GM12878 (cell line): Measurements from ENCODE around the gene PRKG1. TPM values are rescaled to one million over a fixed set of nuclear protein-coding genes. Genes with fewer than 3 reads are reported as not detected.

Experiments used
- ATAC-seq: fragments of 200-7000 bp; cut with Tn5 transposase; 3 replicates; pipeline ENCODE4 v1.9.1; 2020; ENCODE audit warnings: mild to moderate bottlenecking, moderate library complexity
- BruUV-seq: library from RNA; stranded (reverse); fragments of 400-500 nt; replicated peaks from 2 replicates; lab custom pipeline; 2021; lab: Mats Ljungman, UMichigan
- CTCF ChIA-PET: fragments of 300-600 bp; sonication (Branson Sonifier 250); formaldehyde crosslinking; extraction: SDS; loops from one replicate; lab custom pipeline; 2021; ENCODE audit warnings: inconsistent platforms; lab: Yijun Ruan, JAX
- POLR2A ChIA-PET: fragments of 350-600 bp; formaldehyde crosslinking; extraction: SDS; loops from one replicate; lab custom pipeline; 2021; ENCODE audit warnings: inconsistent platforms; lab: Charles Lee
- RAD21 ChIA-PET: fragments of 300-600 bp; sonication (Branson Sonifier 250); formaldehyde crosslinking; loops from one replicate; lab custom pipeline; 2023; ENCODE audit warnings: antibody characterized with exemption; ENCODE audit not compliant: unreplicated experiment; lab: Charles Lee
- SMC1A ChIA-PET: fragments of 300-600 bp; sonication (Branson Sonifier 250); formaldehyde crosslinking; loops from one replicate; lab custom pipeline; 2023; ENCODE audit not compliant: unreplicated experiment, uncharacterized antibody; lab: Charles Lee
- DNase-seq: peaks from one replicate; pipeline ENCODE4 v3.0.0-alpha.2; 2011; ENCODE audit warnings: low read depth, low spot score
- FAIRE-seq: peaks from 3 replicates; lab custom pipeline; 2011; peaks lifted over from hg19 to GRCh38; lab: Jason Lieb, UNC
- H2AFZ ChIP-seq: 2 replicates; pipeline ENCODE4 v1.6.0; 2011; ENCODE audit warnings: low read depth, low read length, control low read depth; ENCODE audit not compliant: control insufficient read depth
- H3K27ac ChIP-seq: 2 replicates; pipeline ENCODE4 v1.5.1; 2011; ENCODE audit warnings: control low read depth; ENCODE audit not compliant: control insufficient read depth, insufficient read depth
- H3K27me3 ChIP-seq, 2 experiments: replicated peaks in 1 of 2; 2 replicates each; pipeline versions ENCODE4 v1.6.0 to v1.6.1; 2011; ENCODE audit warnings: low read length in 1 of 2; ENCODE audit not compliant: control insufficient read depth in 2 of 2, insufficient read depth in 2 of 2
- H3K36me3 ChIP-seq, 2 experiments: 2 replicates each; pipeline ENCODE4 v1.5.1; 2011; ENCODE audit warnings: low read length in 1 of 2; ENCODE audit not compliant: control insufficient read depth in 2 of 2, insufficient read depth in 2 of 2
- H3K4me1 ChIP-seq: 2 replicates; pipeline ENCODE4 v1.6.1; 2011; ENCODE audit warnings: mild to moderate bottlenecking, low read length, moderate library complexity, mixed read lengths; ENCODE audit not compliant: control insufficient read depth, insufficient read depth
- H3K4me2 ChIP-seq: 2 replicates; pipeline ENCODE4 v1.6.0; 2011; ENCODE audit warnings: control low read depth; ENCODE audit not compliant: control insufficient read depth, insufficient read depth
- H3K4me3 ChIP-seq: fragments of 200-600 bp; sonication (generic); 2 replicates; pipeline ENCODE4 v1.5.1; 2016
- H3K79me2 ChIP-seq: 2 replicates; pipeline ENCODE4 v1.6.0; 2011; ENCODE audit warnings: low read length; ENCODE audit not compliant: control insufficient read depth, insufficient read depth
- H3K9ac ChIP-seq: 2 replicates; pipeline ENCODE4 v1.8.0; 2011; ENCODE audit warnings: low read length, control low read depth, mixed read lengths; ENCODE audit not compliant: control insufficient read depth, insufficient read depth
- H3K9me3 ChIP-seq: replicated peaks from 3 replicates; pipeline ENCODE4 v1.5.1; 2011; ENCODE audit warnings: mild to moderate bottlenecking, low read length; ENCODE audit not compliant: control insufficient read depth, insufficient read depth
- H4K20me1 ChIP-seq: 2 replicates; pipeline ENCODE4 v1.6.0; 2011; ENCODE audit not compliant: control insufficient read depth, insufficient read depth
- BMI1 ChIP-seq: fragments of 450-650 bp; IDR thresholded peaks from 2 replicates; pipeline ENCODE4 v1.6.1; 2016; ENCODE audit warnings: mild to moderate bottlenecking, moderate library complexity, borderline replicate concordance
- GABPA ChIP-seq: IDR thresholded peaks from 2 replicates; pipeline ENCODE4 v1.6.1; 2014; ENCODE audit warnings: antibody characterized with exemption, low read depth, mild to moderate bottlenecking, inconsistent platforms
- KAT2A ChIP-seq: conservative IDR thresholded peaks from 2 replicates; pipeline ENCODE4 v1.6.1; 2011; ENCODE audit warnings: low read depth, low read length; ENCODE audit not compliant: control insufficient read depth
- NR2C2 ChIP-seq: IDR thresholded peaks from 2 replicates; pipeline ENCODE4 v1.6.1; 2011; ENCODE audit warnings: borderline replicate concordance, low read depth; ENCODE audit not compliant: control insufficient read depth, insufficient read length
- POU2F2 ChIP-seq: IDR thresholded peaks from 3 replicates; pipeline ENCODE4 v1.6.1; 2011; ENCODE audit warnings: low read depth, mild to moderate bottlenecking, low read length, borderline replicate concordance
- RAD51 ChIP-seq: fragments of 450-650 bp; IDR thresholded peaks from 2 replicates; pipeline ENCODE4 v1.6.1; 2016; ENCODE audit warnings: moderate library complexity, mild to moderate bottlenecking, inconsistent platforms
- RB1 ChIP-seq: fragments of 450-650 bp; formaldehyde crosslinking; IDR thresholded peaks from 2 replicates; pipeline ENCODE4 v1.6.1; 2017; ENCODE audit warnings: mild to moderate bottlenecking, borderline replicate concordance
- RUNX3 ChIP-seq: IDR thresholded peaks from 2 replicates; pipeline ENCODE4 v1.6.1; 2012; ENCODE audit warnings: low read length, inconsistent platforms
- WGBS: methylation state at CpG from one replicate; pipeline ENCODE4 v1.1.6; 2016; ENCODE audit warnings: low lambda C conversion rate; ENCODE audit not compliant: insufficient replicate concordance, insufficient coverage; ENCODE audit errors: missing lambda C conversion rate; 5-methylcytosine and 5-hydroxymethylcytosine counted together
- in situ Hi-C: fragments of 300-500 bp; cut with MboI; formaldehyde crosslinking; loops from 9 replicates; pipeline ENCODE4 v1.14.3; 2018; ENCODE audit warnings: mixed read lengths
- intact Hi-C: fragments of 100-400 bp; cut with micrococcal nuclease; formaldehyde crosslinking; loops from one replicate; pipeline ENCODE4 v1.14.2; 2022; ENCODE audit not compliant: unreplicated experiment
- polyA plus RNA-seq, 11 experiments: library from polyadenylated mRNA; depleted of rRNA in 4 of 11; unstranded in 6 of 11; stranded (reverse) in 5 of 11; fragments of >200 nt; fragmentation: Nextera tagmentation in 4 of 11; fragmentation: Illumina TruSeq in 1 of 11; extraction: Ambion mirVana in 4 of 11; extraction: Trizol in 1 of 11; gene quantifications; 1 replicate in 1 of 11; 2 replicates in 10 of 11; pipeline versions ENCODE4 v1.2.1 to v1.2.3, GENCODE V29; 2011 to 2016; ENCODE audit warnings: inconsistent platforms in 2 of 11, missing spikeins in 2 of 11, low read depth in 1 of 11
- total RNA-seq, 4 experiments: library from RNA; depleted of rRNA in 3 of 4; stranded (reverse); fragments of >200 nt in 3 of 4; fragmentation: Illumina TruSeq in 1 of 4; extraction: Trizol in 1 of 4; gene quantifications; 2 replicates each; pipeline versions ENCODE4 v1.2.1 to v1.2.3, GENCODE V29; 2013 to 2021
- TF ChIP-seq, protein P1 (sequence below): IDR thresholded peaks from 2 replicates; pipeline ENCODE4 v1.6.1; 2012; ENCODE audit warnings: improper control_type of control experiment, low read depth, low read length; ENCODE audit not compliant: insufficient replicate concordance

Gene PRKG1
- total and polyA plus RNA-seq, 10 of the 15 experiments (the other 5 are each of a cell fraction or from before 2014, with no cell fraction given) = 0.04 to 0.05 TPM; not detected in 8

DNA sequence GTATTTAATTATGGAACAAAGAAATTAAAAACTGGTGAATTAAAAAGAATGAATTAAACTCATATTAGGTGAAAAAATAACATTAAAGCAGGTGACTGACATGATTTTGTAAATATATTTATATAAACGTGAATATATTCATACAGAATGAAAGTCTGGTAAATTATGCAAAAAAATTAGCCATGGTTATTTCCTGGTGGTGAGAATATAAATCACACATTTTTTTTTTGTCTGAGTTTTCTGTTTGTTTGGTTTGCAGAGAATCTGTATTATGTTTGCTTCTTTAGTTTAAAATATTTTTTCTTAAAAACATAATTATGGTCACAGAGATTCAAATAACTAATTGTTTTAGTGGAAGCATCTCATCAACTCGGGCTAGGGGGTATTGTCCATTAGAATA, 698.1 kb downstream of the PRKG1 start:
- Histone ChIP-seq H3K4me2 (no peak overlapping the region), H3K4me1 (no peaks in the 10 kb centered on the region), H3K36me3 (no peaks in the 10 kb centered on the region), H4K20me1 (no peaks in the 10 kb centered on the region), H3K27ac (no peak overlapping the region), H2AFZ (no peak overlapping the region), H3K9ac (no peak overlapping the region), H3K79me2 (no peaks in the 10 kb centered on the region), H3K9me3 (no peaks in the 10 kb centered on the region), H3K4me3 (no peak overlapping the region), H3K27me3 (no peaks in the 10 kb centered on the region)
- ChIA-PET POLR2A (no interaction called here), RAD21 (no interaction called here), CTCF (no interaction called here), SMC1A (no interaction called here)
- DNase-seq (no peak), ATAC-seq (no peak), FAIRE-seq (no peak)
- in situ Hi-C loops (no loop called here), intact Hi-C loops (no loop called here)
- no TSS peak for BruUV-seq
- 2% methylated on average over 2 of the region's 2 CpGs for WGBS
- TF ChIP-seq NR2C2 (no peak), RAD51 (no peak), RUNX3 (no peak), BMI1 (no peak), POU2F2 (no peak), GABPA (no peak), KAT2A (no peak), RB1 (no peak)
- TF ChIP-seq, protein P1, sequence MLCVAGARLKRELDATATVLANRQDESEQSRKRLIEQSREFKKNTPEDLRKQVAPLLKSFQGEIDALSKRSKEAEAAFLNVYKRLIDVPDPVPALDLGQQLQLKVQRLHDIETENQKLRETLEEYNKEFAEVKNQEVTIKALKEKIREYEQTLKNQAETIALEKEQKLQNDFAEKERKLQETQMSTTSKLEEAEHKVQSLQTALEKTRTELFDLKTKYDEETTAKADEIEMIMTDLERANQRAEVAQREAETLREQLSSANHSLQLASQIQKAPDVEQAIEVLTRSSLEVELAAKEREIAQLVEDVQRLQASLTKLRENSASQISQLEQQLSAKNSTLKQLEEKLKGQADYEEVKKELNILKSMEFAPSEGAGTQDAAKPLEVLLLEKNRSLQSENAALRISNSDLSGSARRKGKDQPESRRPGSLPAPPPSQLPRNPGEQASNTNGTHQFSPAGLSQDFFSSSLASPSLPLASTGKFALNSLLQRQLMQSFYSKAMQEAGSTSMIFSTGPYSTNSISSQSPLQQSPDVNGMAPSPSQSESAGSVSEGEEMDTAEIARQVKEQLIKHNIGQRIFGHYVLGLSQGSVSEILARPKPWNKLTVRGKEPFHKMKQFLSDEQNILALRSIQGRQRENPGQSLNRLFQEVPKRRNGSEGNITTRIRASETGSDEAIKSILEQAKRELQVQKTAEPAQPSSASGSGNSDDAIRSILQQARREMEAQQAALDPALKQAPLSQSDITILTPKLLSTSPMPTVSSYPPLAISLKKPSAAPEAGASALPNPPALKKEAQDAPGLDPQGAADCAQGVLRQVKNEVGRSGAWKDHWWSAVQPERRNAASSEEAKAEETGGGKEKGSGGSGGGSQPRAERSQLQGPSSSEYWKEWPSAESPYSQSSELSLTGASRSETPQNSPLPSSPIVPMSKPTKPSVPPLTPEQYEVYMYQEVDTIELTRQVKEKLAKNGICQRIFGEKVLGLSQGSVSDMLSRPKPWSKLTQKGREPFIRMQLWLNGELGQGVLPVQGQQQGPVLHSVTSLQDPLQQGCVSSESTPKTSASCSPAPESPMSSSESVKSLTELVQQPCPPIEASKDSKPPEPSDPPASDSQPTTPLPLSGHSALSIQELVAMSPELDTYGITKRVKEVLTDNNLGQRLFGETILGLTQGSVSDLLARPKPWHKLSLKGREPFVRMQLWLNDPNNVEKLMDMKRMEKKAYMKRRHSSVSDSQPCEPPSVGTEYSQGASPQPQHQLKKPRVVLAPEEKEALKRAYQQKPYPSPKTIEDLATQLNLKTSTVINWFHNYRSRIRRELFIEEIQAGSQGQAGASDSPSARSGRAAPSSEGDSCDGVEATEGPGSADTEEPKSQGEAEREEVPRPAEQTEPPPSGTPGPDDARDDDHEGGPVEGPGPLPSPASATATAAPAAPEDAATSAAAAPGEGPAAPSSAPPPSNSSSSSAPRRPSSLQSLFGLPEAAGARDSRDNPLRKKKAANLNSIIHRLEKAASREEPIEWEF = no peak
